Ishikawa (cell line): Measurements from ENCODE around the gene NUP93.

Source experiments
- RAD21 ChIP-seq: IDR thresholded peaks from 2 replicates; pipeline ENCODE4 v1.6.1; 2012; ENCODE audit warnings: low read depth
- TAF1 ChIP-seq: IDR thresholded peaks from 2 replicates; pipeline ENCODE4 v1.6.1; 2012; ENCODE audit warnings: low read depth, mild to moderate bottlenecking

DNA sequence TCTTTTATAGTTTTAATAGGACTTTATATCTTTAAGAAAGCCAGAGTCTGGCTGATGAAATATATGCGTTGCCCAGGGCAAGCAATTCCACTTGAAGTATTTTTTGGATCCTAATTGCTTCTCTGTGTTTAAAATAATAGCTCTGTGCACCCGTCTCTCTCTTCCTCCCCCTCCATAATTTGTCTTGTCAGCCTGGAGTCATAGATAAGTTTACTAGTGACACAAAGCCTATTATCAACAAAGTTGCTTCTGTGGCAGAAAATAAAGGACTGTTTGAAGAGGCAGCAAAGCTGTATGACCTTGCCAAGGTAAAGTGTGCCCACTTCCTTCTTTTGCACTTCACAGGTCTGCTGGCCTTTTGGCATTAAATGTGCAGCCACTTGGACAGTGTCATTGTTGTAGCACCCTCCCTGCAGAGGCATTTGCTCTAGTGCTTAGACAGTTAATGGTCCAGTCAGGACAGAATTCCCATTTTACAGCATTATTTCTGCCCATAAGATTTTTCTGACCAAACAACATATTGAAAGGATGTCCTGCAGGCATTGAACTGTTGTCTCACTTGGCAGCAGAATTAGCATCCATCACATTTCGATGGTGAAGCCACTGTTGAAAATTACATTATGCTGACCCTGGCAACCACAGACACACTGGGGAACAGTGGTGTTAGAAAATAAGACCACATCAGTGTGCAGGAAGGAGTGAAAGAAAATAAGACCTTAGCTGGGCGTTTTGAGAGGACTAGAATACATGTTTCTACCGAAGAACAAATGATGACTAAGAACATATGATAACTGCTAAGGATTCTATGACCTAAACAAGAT, 106.7 kb downstream of the NUP93 start:
- TF ChIP-seq TAF1 = no peak
- TF ChIP-seq RAD21 = no peak
